ENCODE results near the gene IKZF4.

DNA sequence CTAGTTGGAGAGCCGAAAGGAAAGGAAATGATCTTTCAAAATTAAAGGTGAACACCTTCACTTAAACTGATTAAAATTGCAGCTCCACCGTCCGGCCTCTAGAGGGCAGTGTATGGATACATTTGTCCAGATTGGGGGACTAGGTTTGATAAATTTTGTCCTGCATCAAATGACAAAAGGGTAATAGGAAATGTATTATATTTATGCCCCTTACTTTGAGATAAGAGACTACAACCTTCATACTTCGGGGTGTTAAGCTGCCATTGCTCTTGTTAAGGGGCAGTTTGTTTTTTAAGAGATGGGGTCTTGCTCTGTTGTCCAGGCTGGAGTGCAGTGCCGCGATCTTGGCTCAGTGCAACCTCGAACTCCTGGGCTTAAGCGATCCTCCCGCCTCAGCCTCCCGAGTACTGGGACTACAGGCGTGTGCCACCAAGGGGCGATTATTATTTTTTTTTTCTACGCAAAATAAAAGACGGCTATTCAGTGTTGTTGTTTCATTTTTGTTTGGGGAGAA, 24.6 kb upstream of the IKZF4 start:
- TF ChIP-seq SP1 (IDR thresholded peaks at IDR 0.05; ENCODE audit: low read depth, low read length) (no peak), SP4 (IDR thresholded peaks at IDR 0.05; ENCODE audit: low read length) (no peak), EP300 (IDR thresholded peaks at IDR 0.05; ENCODE audit: borderline replicate concordance in 1 of 2, low read depth in 2 of 2, low read length in 2 of 2) (no peak), BCL11A (IDR thresholded peaks at IDR 0.05; ENCODE audit: low read depth in 2 of 2, low read length in 2 of 2) (no peak), EZH2 (IDR thresholded peaks at IDR 0.05; ENCODE audit: low read depth, low read length, severe bottlenecking) (no peak), GABPA (IDR thresholded peaks at IDR 0.05; ENCODE audit: borderline replicate concordance, insufficient read depth, low read length) (no peak), POLR2A (IDR thresholded peaks at IDR 0.05; ENCODE audit: control extremely low read depth in 1 of 2, low read depth in 2 of 2, low read length in 2 of 2) (no peak), RXRA (IDR thresholded peaks at IDR 0.05; ENCODE audit: insufficient read depth, low read depth, low read length) (no peak), RBBP5 (IDR thresholded peaks at IDR 0.05; ENCODE audit: borderline replicate concordance, low read depth, low read length) (no peak), NRF1 (IDR thresholded peaks at IDR 0.05; ENCODE audit: low read depth, low read length) (no peak), EGR1 (IDR thresholded peaks at IDR 0.05; ENCODE audit: borderline replicate concordance, low read depth, low read length) (no peak)
- TF ChIP-seq, protein P1, sequence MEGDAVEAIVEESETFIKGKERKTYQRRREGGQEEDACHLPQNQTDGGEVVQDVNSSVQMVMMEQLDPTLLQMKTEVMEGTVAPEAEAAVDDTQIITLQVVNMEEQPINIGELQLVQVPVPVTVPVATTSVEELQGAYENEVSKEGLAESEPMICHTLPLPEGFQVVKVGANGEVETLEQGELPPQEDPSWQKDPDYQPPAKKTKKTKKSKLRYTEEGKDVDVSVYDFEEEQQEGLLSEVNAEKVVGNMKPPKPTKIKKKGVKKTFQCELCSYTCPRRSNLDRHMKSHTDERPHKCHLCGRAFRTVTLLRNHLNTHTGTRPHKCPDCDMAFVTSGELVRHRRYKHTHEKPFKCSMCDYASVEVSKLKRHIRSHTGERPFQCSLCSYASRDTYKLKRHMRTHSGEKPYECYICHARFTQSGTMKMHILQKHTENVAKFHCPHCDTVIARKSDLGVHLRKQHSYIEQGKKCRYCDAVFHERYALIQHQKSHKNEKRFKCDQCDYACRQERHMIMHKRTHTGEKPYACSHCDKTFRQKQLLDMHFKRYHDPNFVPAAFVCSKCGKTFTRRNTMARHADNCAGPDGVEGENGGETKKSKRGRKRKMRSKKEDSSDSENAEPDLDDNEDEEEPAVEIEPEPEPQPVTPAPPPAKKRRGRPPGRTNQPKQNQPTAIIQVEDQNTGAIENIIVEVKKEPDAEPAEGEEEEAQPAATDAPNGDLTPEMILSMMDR (IDR thresholded peaks at IDR 0.05; ENCODE audit: control extremely low read depth in 1 of 3, insufficient read depth in 1 of 3, low read depth in 1 of 3, low read length in 3 of 3): peak in 2 of 3 experiments; percentile 68 to 70; a peak in 3 of 4 replicates
- TF ChIP-seq, protein P2, sequence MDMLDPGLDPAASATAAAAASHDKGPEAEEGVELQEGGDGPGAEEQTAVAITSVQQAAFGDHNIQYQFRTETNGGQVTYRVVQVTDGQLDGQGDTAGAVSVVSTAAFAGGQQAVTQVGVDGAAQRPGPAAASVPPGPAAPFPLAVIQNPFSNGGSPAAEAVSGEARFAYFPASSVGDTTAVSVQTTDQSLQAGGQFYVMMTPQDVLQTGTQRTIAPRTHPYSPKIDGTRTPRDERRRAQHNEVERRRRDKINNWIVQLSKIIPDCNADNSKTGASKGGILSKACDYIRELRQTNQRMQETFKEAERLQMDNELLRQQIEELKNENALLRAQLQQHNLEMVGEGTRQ (IDR thresholded peaks at IDR 0.05; ENCODE audit: low read length): no peak

Data from H1 (cell line).